NCI-H1436 treated with DMSO at 0.1 percent for 48 hours (cell line): ENCODE results near the gene USP10.

Experiments used
- DNase-seq: peaks from one replicate; lab custom pipeline; 2025; lab: John Stamatoyannopoulos, UW

USP10 gene

GRCh38 chr16:84700446-84701300 lies 873 bp downstream of the USP10 start:
- no peak for DNase-seq

- no peak for DNase-seq
Measured at GRCh38 chr16:84703681-84704080, 3.9 kb downstream of the USP10 start.

- no peak for DNase-seq
Measured at GRCh38 chr16:84704253-84704652, 4.5 kb downstream of the USP10 start.

- DNase-seq: no peak
Measured at GRCh38 chr16:84706856-84707255, 7.1 kb downstream of the USP10 start.

- no peak for DNase-seq
Measured at GRCh38 chr16:84709609-84710008, 9.8 kb downstream of the USP10 start.

GRCh38 chr16:84710686-84711085 lies 10.9 kb downstream of the USP10 start:
- DNase-seq: no peak

GRCh38 chr16:84712138-84712671 lies 12.4 kb downstream of the USP10 start:
- no peak for DNase-seq

GRCh38 chr16:84712801-84713775 lies 13.3 kb downstream of the USP10 start:
- DNase-seq: no peak

- no peak for DNase-seq
Measured at GRCh38 chr16:84714028-84714427, 14.2 kb downstream of the USP10 start.

GRCh38 chr16:84715424-84715823 lies 15.6 kb downstream of the USP10 start:
- DNase-seq: no peak

- DNase-seq: no peak
Measured at GRCh38 chr16:84715854-84716253, 16.1 kb downstream of the USP10 start.

- no peak for DNase-seq
Measured at GRCh38 chr16:84716740-84717139, 16.9 kb downstream of the USP10 start.

GRCh38 chr16:84717484-84717883 lies 17.7 kb downstream of the USP10 start:
- no peak for DNase-seq

- no peak for DNase-seq
Measured at GRCh38 chr16:84720177-84720579, 20.4 kb downstream of the USP10 start.

GRCh38 chr16:84722068-84722467 lies 22.3 kb downstream of the USP10 start:
- no peak for DNase-seq

- no peak for DNase-seq
Measured at GRCh38 chr16:84723906-84724305, 24.1 kb downstream of the USP10 start.

- DNase-seq: no peak
Measured at GRCh38 chr16:84724606-84725309, 25.0 kb downstream of the USP10 start.

- no peak for DNase-seq
Measured at GRCh38 chr16:84725481-84726078, 25.8 kb downstream of the USP10 start.

GRCh38 chr16:84726079-84726668 lies 26.4 kb downstream of the USP10 start:
- no peak for DNase-seq

GRCh38 chr16:84726669-84727467 lies 27.1 kb downstream of the USP10 start:
- DNase-seq: no peak
